ENCODE results near the gene RBM7.

GRCh38 chr11:114354076-114354475, 46.4 kb upstream of the RBM7 start:
- TF ChIP-seq JUND (IDR thresholded peaks at IDR 0.05), result no peak
- TF ChIP-seq CTCF (IDR thresholded peaks at IDR 0.05; ENCODE audit: low read depth, low read length, missing input control), result no peak
- no peak for TF ChIP-seq EGR1 (IDR thresholded peaks at IDR 0.05; ENCODE audit: low read depth in 2 of 2)
- no peak for TF ChIP-seq RXRA (IDR thresholded peaks at IDR 0.05)
- TF ChIP-seq ATF3 (IDR thresholded peaks at IDR 0.05), result no peak
- no peak for TF ChIP-seq REST (IDR thresholded peaks at IDR 0.05)
- TF ChIP-seq NR2F2 (IDR thresholded peaks at IDR 0.05), result no peak
- TF ChIP-seq FOXA1 (IDR thresholded peaks at IDR 0.05), result no peak
- TF ChIP-seq SP1 (IDR thresholded peaks at IDR 0.05), result no peak
- TF ChIP-seq TAF1 (conservative IDR thresholded peaks at IDR 0.05), result no peak
- TF ChIP-seq HNF4A (conservative IDR thresholded peaks at IDR 0.05), result no peak
- no peak for TF ChIP-seq RAD21 (IDR thresholded peaks at IDR 0.05)

Measured in liver (tissue), 3 donors.